Fibroblast of the conjunctiva (primary cell): ENCODE measurements around the gene AEBP2.
"Not testable (repeated sequence)": the region's sequence is repeated elsewhere in the genome, so short reads cannot be mapped to it uniquely, and the experiment has no call there.

ENCODE experiments used
- DNase-seq: peaks from one replicate; pipeline ENCODE4 v3.0.0-alpha.2; 2010; ENCODE audit warnings: low read depth

AEBP2 gene, protein sequence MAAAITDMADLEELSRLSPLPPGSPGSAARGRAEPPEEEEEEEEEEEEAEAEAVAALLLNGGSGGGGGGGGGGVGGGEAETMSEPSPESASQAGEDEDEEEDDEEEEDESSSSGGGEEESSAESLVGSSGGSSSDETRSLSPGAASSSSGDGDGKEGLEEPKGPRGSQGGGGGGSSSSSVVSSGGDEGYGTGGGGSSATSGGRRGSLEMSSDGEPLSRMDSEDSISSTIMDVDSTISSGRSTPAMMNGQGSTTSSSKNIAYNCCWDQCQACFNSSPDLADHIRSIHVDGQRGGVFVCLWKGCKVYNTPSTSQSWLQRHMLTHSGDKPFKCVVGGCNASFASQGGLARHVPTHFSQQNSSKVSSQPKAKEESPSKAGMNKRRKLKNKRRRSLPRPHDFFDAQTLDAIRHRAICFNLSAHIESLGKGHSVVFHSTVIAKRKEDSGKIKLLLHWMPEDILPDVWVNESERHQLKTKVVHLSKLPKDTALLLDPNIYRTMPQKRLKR

DNA sequence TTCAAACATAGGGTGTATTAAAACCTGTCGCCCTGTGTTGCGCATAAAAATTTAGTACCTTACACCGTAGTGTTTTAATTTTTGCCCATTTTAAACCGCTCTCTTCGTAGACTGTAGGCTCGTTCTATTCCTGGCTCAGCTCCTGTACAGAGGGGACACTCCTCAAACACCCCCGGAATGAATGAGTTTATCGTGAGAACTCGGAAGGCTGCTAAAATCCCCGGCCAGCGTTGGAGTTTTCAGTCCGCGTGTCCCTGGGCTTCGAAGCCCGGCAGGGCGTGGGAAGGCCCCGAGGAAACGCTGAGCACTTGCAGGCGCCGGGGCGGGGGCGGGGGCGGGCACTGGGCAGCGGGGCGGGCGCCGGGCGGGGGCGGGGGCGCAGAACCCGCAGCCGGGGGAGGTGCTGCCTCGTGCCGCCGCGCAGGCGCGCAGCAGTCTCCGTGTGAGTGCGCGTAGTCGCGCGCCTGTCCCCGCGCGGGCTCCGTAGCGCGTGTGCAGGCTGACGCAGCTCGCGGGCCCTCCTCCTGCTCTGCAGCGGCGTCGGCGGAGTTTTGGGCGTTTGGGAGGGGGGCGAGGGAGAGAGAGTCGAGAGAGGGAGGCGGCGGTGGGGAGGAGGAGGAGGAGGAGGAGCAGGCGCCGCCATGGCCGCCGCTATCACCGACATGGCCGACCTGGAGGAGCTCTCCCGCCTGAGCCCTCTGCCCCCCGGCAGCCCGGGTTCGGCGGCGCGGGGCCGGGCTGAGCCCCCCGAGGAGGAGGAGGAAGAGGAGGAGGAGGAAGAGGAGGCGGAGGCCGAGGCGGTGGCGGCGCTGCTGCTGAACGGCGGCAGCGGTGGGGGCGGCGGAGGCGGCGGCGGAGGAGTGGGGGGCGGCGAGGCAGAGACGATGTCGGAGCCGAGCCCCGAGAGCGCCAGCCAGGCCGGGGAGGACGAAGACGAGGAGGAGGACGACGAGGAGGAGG lies at the start of gene AEBP2:
Gene AEBP2 (plus strand): TSS at position 434 of the 960 bp plus-strand sequence. CDS start 208 bp downstream, at position 642.
- peak; percentile 95 for DNase-seq

DNA sequence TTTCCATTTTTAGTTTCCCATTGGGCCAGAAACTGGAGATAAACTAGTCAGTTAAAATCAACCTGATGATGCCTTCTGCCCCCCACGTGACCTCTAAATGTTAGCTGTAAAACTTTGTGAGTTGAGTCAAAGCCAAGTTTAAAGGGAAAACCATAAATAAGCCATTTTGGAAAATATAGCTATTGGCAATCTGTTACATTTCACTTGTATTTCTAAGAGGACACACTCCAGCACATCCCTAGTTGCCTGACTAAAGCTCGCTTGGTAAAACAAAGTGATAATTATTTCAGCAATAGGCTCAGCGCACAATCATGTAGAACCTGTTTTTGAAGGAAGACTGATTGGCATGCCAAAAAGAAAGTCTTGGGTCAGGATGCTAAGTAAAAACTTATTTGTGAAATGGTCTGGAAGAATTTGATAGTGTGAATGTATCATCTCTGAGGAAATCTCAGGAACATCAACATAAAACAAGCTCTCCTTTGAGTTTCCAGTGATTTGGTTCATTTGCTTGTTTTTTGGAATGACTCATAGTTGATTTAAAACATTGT lies 49.2 kb upstream of the AEBP2 start:
- no peak for DNase-seq

- DNase-seq = not testable (repeated sequence)
These were observed 46.6 kb upstream of the AEBP2 start for GRCh38 chr12:19392644-19393043.

DNA sequence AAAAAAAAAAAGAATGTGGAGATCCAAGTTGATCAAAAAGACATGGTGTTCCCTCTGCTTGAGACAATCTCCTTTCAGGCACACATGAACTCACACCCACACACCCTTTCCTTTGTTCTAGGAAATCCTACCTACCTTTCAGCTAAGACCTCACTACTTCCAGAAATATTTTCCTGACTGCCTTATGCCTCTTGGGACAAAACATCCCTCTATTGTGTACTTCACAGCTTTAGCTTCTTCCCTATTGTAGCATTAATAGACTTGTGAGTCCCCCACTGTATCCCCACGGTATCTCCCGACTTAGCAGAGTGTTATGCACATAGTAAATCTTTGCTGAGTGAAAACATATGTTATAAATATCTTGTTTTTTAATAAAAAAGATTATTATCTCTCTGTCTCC lies 44.9 kb upstream of the AEBP2 start:
- DNase-seq = no peak

- DNase-seq = no peak
These were observed 41.8 kb upstream of the AEBP2 start for GRCh38 chr12:19397534-19397933.

GRCh38 chr12:19398376-19399363 lies 40.6 kb upstream of the AEBP2 start:
- no peak for DNase-seq

- DNase-seq = not testable (repeated sequence)
These were observed 38.5 kb upstream of the AEBP2 start for GRCh38 chr12:19400649-19401285.

DNA sequence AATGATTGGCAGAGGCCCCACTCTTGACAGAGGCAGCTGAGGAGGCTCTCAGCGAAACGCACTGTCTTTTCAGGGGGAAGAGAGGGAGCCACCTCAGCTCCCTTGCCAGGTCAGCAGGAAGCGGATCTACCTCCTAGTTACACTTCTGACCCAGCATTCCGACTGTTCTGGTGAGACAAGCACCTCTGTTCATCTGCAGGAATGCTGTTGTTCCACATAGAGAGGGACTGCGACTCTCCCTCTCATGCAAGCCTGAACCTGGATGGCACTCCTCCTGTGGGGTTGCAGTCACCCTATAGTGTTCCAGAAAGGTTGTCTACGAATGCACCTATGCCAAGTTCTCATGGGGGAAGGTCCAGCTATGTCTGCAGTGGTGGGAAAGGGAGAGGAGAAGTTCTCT lies 37.1 kb upstream of the AEBP2 start:
- no peak for DNase-seq

- peak; percentile 26 for DNase-seq
These were observed 36.4 kb upstream of the AEBP2 start for GRCh38 chr12:19402743-19403431.

DNA sequence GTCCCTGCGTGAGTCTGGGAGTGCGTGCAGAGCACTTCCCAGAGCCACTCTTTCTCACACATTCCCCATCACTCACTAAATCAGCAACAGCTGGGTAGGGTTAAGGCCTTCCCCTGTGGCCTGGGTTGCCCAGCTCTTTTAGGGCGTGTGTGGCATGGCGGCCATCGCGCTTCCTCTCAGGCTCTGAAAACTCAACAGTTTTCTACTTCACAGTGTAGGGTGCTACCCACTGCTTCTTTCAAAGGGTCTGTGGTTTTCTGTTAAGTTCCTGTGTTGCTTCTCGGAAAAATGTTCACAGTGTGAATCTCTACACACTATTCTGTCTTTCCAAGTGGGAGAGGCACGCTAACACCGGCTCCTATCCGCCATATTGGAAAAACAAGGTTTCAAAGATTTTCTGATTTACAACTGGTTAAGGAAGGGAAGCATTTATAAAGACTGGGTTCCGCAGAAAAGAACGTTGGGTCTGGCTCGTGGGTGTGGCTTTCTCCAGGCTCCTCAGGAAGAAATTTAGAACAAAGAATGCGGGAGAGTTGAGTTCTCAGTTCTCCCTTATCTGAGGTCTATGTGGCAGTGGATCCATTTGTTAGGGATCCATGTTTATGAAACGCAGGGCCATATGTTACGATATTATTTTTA lies 34.9 kb upstream of the AEBP2 start:
- no peak for DNase-seq

- no peak for DNase-seq
These were observed 29.9 kb upstream of the AEBP2 start for GRCh38 chr12:19409376-19409775.

DNA sequence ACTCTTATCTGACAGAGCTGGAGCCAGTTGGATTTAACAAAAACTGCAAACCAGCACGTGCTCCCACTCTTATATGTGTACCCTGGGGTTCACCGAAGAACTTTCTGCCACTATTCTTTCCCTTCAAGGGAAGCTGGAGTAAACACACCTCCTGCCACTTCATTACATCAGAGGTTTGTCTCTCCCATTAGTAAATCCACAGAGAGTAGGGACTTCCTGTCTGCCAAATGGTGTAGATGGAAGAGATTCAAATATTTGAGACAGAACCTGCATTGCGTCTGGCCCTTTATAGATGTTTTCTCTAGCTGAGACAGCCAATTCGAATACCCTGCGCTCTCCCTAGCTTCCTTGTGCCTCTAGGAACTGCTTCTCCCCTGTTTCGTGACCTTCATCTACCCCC lies 29.1 kb upstream of the AEBP2 start:
- no peak for DNase-seq

GRCh38 chr12:19410629-19411185 lies 28.6 kb upstream of the AEBP2 start:
- no peak for DNase-seq

GRCh38 chr12:19411234-19412204 lies 27.8 kb upstream of the AEBP2 start:
- no peak for DNase-seq

DNA sequence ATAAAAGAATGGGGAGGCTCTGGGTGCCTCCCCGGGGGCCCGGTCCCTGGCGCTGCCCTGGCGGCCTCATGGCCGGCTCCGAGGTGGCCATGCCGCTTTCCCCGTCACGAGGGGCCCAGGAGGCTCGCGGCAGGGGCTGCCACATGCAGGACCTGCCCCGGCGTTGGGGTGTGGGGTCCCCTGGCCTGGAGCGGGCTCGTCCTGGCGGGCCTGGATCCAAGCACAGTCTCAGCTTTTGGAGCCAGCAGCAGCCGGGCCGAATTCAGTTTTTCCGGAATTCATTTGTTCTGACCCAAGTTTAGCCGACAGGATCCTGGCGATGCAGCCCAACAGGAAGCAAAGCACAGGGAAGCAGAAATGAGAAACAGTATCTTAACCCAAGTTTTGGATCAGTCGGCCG lies 26.4 kb upstream of the AEBP2 start:
- no peak for DNase-seq

GRCh38 chr12:19413582-19413981 lies 25.7 kb upstream of the AEBP2 start:
- not testable (repeated sequence) for DNase-seq

DNA sequence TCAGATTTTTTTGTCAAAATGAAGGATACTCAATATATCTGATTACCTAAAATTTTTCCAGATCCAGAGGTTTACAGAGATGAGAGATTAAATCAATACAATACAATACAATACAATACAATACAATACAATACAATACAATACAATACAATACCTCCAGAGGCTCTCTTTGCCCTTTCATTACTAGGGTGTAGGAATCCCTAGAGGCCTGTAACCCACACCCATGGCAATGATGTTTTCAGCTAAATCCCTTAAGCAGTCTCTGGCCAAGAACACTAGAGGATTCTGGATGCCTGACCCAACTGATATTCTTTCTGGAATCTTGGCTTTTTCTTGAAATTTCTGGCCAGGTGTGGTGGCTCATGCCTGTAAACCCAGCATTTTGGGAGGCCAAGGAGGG lies 23.7 kb upstream of the AEBP2 start:
- DNase-seq = no peak

DNA sequence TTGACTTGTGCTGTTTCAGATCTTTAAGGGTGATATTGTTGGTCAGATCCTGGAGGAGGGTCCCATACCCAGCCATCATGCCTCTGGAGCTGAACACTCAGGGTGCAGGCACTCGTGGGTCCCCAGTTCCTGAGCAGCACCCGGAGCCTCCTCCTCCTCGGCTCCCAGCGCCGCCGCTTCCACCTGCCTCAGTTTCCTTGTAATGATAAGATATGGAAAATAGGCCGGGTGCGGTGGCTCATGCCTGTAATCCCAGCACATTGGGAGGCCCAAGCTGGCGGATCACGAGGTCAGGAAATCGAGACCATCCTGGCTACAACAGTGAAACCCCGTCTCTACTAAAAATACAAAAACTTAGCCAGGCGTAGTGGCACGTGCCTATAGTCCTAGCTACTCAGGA lies 20.2 kb upstream of the AEBP2 start:
- DNase-seq = no peak
